ENCODE results near the gene RAB38. TPM values are rescaled to one million over a fixed set of nuclear protein-coding genes. Genes with fewer than 3 reads are reported as not detected.

Gene RAB38
- total RNA-seq = 6.2 and 7.3 TPM in 2 replicates

GRCh38 chr11:88174709-88175568 lies at the start of gene RAB38:
Gene RAB38, minus strand, starts transcription at chr11:88175443. Its CDS starts 59 bp downstream, at chr11:88175384.
- Histone ChIP-seq H3K27me3 (ENCODE audit: control insufficient read depth, insufficient read depth, low read length) (no peaks in the 10 kb centered on the region), H3K36me3 (ENCODE audit: control insufficient read depth, insufficient read depth, low read length) (no peaks in the 10 kb centered on the region), H3K4me3 (ENCODE audit: low read depth, low read length) (peak within 1 kb of the TSS; percentile 58)
- no peak for DNase-seq (ENCODE audit: low read depth)
- no peak for TF ChIP-seq CTCF (IDR thresholded peaks at IDR 0.05; ENCODE audit: insufficient read depth, low read length, poor library complexity, severe bottlenecking)

- H3K27me3 ChIP-seq (ENCODE audit: control insufficient read depth, insufficient read depth, low read length) = no peaks in the 10 kb centered on the region
- no peak overlapping the region for H3K4me3 ChIP-seq (ENCODE audit: low read depth, low read length)
- no peak for DNase-seq (ENCODE audit: low read depth)
- no peak for TF ChIP-seq CTCF (IDR thresholded peaks at IDR 0.05; ENCODE audit: insufficient read depth, low read length, poor library complexity, severe bottlenecking)
- no peaks in the 10 kb centered on the region for H3K36me3 ChIP-seq (ENCODE audit: control insufficient read depth, insufficient read depth, low read length)
These were observed 38.2 kb upstream of the RAB38 start for GRCh38 chr11:88213406-88213805.

GRCh38 chr11:88212300-88212699 lies 37.1 kb upstream of the RAB38 start:
- H3K4me3 ChIP-seq (ENCODE audit: low read depth, low read length) = no peak overlapping the region
- no peak for DNase-seq (ENCODE audit: low read depth)
- no peak for TF ChIP-seq CTCF (IDR thresholded peaks at IDR 0.05; ENCODE audit: insufficient read depth, low read length, poor library complexity, severe bottlenecking)
- H3K27me3 ChIP-seq (ENCODE audit: control insufficient read depth, insufficient read depth, low read length) = no peaks in the 10 kb centered on the region
- H3K36me3 ChIP-seq (ENCODE audit: control insufficient read depth, insufficient read depth, low read length) = no peaks in the 10 kb centered on the region

- no peak overlapping the region for H3K4me3 ChIP-seq (ENCODE audit: low read depth, low read length)
- DNase-seq (ENCODE audit: low read depth) = no peak
- no peaks in the 10 kb centered on the region for H3K36me3 ChIP-seq (ENCODE audit: control insufficient read depth, insufficient read depth, low read length)
- no peaks in the 10 kb centered on the region for H3K27me3 ChIP-seq (ENCODE audit: control insufficient read depth, insufficient read depth, low read length)
- no peak for TF ChIP-seq CTCF (IDR thresholded peaks at IDR 0.05; ENCODE audit: insufficient read depth, low read length, poor library complexity, severe bottlenecking)
These were observed 33.5 kb upstream of the RAB38 start for GRCh38 chr11:88208745-88209144.

GRCh38 chr11:88206751-88207150 lies 31.5 kb upstream of the RAB38 start:
- H3K36me3 ChIP-seq (ENCODE audit: control insufficient read depth, insufficient read depth, low read length) = no peaks in the 10 kb centered on the region
- no peak overlapping the region for H3K4me3 ChIP-seq (ENCODE audit: low read depth, low read length)
- no peak for TF ChIP-seq CTCF (IDR thresholded peaks at IDR 0.05; ENCODE audit: insufficient read depth, low read length, poor library complexity, severe bottlenecking)
- H3K27me3 ChIP-seq (ENCODE audit: control insufficient read depth, insufficient read depth, low read length) = no peaks in the 10 kb centered on the region
- DNase-seq (ENCODE audit: low read depth) = no peak

GRCh38 chr11:88204353-88204752 lies 29.1 kb upstream of the RAB38 start:
- Histone ChIP-seq H3K36me3 (ENCODE audit: control insufficient read depth, insufficient read depth, low read length) (no peaks in the 10 kb centered on the region), H3K27me3 (ENCODE audit: control insufficient read depth, insufficient read depth, low read length) (no peaks in the 10 kb centered on the region), H3K4me3 (ENCODE audit: low read depth, low read length) (no peak overlapping the region)
- TF ChIP-seq CTCF (IDR thresholded peaks at IDR 0.05; ENCODE audit: insufficient read depth, low read length, poor library complexity, severe bottlenecking) = no peak
- no peak for DNase-seq (ENCODE audit: low read depth)

All from kidney epithelial cell (primary cell).